Stimulated activated CD8-positive, alpha-beta memory T cell treated with anti-CD3 and anti-CD28 coated beads, Interleukin-4, amount 100 ng/mL, for 1 hour (primary cell): ENCODE measurements around the gene PRKG1.

ENCODE experiments used
- DNase-seq, 2 donors: peaks; one replicate each; pipeline ENCODE4 v3.0.0-alpha.2; 2020; ENCODE audit warnings: low read depth in 2 of 2, low spot score in 1 of 2

PRKG1 gene

GRCh38 chr10:51498424-51498823 lies 424.1 kb downstream of the PRKG1 start:
- no peak for DNase-seq

GRCh38 chr10:51501396-51501795 lies 427.1 kb downstream of the PRKG1 start:
- DNase-seq, result no peak

DNA sequence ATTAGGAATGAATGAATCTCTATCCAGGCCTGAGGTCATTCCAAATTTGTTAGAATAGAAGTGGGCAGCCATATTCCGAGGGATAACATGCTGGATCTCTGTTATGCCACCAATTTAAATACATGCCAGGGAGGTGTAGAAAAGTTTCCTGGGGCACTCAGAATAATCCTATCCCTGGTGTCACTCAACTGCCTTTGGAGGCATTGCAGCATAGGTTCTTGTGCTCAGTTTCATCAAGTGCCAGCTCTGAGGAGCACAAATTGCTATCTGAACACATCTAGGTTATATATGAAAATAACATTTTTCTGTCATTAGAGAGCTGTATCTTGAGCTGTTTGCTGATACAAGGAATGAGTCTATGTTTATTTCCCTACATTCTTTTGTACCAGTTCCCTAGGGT lies 427.8 kb downstream of the PRKG1 start:
- DNase-seq, result no peak

- no peak for DNase-seq
Observed at GRCh38 chr10:51503378-51503777, 429.1 kb downstream of the PRKG1 start.

GRCh38 chr10:51507476-51507875 lies 433.2 kb downstream of the PRKG1 start:
- no peak for DNase-seq

DNA sequence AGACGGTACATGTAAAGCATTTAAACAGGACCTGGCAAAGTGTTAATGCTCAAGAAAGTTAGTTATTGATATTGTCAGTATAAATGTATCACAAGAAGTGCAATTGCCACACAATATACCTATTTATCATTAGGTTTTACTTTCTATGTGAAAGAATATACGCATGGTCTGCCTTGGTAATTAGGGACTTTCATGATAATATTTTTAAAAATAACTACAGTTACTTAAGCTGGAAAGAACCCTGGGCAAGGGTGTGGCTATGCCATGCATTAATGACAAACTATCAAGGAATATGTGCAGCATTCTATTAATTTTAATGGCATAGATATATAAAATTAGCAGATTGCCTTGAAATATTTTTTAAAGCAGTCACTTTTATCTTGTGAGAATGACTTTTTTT lies 433.9 kb downstream of the PRKG1 start:
- no peak for DNase-seq

GRCh38 chr10:51510231-51510630 lies 435.9 kb downstream of the PRKG1 start:
- DNase-seq, result no peak

GRCh38 chr10:51521605-51522004 lies 447.3 kb downstream of the PRKG1 start:
- DNase-seq, result no peak

- DNase-seq, result no peak
Observed at GRCh38 chr10:51522858-51523257, 448.6 kb downstream of the PRKG1 start.

DNA sequence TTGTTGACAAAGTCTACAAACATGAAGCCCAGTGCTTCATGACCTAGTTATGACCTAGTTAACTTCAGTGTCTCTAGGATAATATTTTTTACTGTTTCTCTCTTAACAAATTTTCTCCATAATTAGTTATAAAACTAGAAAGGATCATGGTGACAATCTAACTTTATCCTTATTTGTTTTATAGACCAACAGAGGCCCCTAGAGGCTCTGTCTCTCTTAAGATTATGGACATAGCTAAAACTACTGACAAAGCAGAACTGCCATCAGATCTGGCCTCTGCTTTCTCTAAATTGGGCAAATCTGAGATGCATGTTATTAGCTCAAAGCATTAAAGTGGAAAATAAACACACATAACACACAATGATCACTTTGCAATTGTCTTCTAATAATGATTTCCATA lies 449.2 kb downstream of the PRKG1 start:
- no peak for DNase-seq

DNA sequence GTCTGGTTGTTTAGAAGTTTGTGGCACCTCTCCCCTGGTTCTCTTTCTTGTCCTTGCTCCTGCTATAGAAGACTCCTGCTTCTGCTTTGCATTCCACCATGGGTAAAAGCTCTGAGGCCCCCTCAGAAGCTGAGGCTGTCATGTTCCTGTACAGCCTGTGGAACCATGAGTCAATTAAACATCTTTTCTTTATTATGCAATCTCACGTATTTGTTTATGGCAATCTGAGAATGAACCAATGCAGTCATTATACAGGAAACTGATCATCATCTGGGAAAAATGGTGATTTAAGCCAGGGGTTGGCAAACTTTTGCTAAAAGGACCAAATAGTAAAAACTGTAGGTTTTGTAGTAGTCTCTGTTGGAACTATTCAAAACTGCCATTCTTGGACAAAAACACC lies 449.8 kb downstream of the PRKG1 start:
- DNase-seq, result no peak

GRCh38 chr10:51527522-51528219 lies 453.4 kb downstream of the PRKG1 start:
- DNase-seq, result no peak

- no peak for DNase-seq
Observed at GRCh38 chr10:51528527-51528926, 454.2 kb downstream of the PRKG1 start.

- no peak for DNase-seq
Observed at GRCh38 chr10:51530541-51530940, 456.3 kb downstream of the PRKG1 start.

- DNase-seq, result no peak
Observed at GRCh38 chr10:51532044-51532443, 457.8 kb downstream of the PRKG1 start.

DNA sequence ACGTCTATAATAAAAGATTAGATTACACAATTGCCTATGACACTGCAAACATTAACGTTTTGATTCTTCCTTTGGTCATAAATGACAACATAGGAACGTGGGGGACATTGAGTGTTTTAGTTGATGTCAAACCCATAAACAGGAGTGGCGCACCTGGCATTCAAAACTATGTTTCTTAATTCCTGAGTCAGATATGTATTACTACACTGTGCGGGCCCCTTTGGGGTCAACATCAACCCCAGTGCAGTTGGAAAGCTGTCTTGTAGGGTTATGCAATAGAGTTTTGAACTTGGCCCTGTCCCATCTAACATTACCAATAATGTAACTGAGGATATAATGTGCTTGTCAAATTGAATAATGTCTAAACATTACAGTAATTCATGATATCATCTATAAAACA lies 468.6 kb downstream of the PRKG1 start:
- no peak for DNase-seq

DNA sequence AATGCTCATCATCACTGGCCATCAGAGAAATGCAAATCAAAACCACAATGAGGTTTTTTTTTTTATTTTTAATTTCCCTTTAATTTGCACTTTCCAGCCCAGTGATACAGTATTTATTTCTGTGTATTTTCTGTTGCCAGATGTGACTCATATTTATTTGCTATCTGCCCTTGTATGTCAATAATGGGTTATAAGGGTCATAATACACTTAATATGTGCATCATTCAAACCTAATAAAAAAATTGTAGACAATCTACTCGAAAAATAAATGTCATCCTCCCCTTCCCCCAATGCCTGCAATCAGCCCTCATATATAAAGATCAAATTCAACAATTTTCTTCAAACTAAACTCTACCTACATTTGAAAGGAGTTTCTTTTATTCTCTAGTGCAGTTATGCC lies 470.6 kb downstream of the PRKG1 start:
- DNase-seq, result no peak

GRCh38 chr10:51547941-51548340 lies 473.7 kb downstream of the PRKG1 start:
- DNase-seq, result no peak

DNA sequence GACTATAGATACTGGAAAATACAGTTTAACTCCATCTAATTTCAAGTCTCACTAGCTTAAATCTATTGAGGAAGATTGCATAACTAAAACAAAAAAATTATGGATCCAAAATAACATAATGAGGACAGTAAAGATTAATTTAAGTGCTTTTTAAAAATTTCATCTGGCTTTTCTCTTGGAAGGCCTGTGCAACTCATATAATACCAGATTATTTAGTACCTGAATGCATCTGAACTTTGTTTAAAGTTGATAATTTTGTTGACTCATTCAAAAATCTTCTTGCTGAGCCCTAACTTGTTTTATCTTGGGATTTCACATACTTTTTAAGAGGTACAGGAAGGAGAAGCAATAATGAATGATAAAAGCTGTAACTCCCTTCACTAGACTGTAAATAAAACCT lies 478.6 kb downstream of the PRKG1 start:
- no peak for DNase-seq

- no peak for DNase-seq
Observed at GRCh38 chr10:51564896-51565510, 490.7 kb downstream of the PRKG1 start.

- DNase-seq, result no peak
Observed at GRCh38 chr10:51567271-51567670, 493.0 kb downstream of the PRKG1 start.

GRCh38 chr10:51569467-51569866 lies 495.2 kb downstream of the PRKG1 start:
- DNase-seq, result no peak
